Esophagus muscularis mucosa (tissue), 3 donors: ENCODE results near the gene EVI5L.

ENCODE experiments used
- CTCF ChIP-seq, 3 experiments: fragments of 200-600 bp in 2 of 3; fragments of 450-650 bp in 1 of 3; sonication (generic) in 2 of 3; IDR thresholded peaks; one replicate each; pipeline ENCODE4 v1.5.1; 2017 to 2019; ENCODE audit warnings: antibody characterized with exemption in 3 of 3, mild to moderate bottlenecking in 2 of 3, moderate library complexity in 1 of 3
- POLR2A ChIP-seq: fragments of 450-650 bp; IDR thresholded peaks from one replicate; pipeline ENCODE4 v1.6.1; 2017; ENCODE audit warnings: antibody characterized with exemption, moderate library complexity, mild to moderate bottlenecking, low read depth
- POLR2AphosphoS5 ChIP-seq, 2 donors: sonication (generic); formaldehyde crosslinking; IDR thresholded peaks; one replicate each; pipeline ENCODE4 v1.6.1; 2017; ENCODE audit warnings: antibody characterized with exemption in 2 of 2

- no peak for TF ChIP-seq POLR2A
- peak; percentile 64 to 81 (median 75) for TF ChIP-seq CTCF (IDR thresholded peaks at IDR 0.05)
- peak in 1 of 2 donors; percentile 23 for TF ChIP-seq POLR2AphosphoS5 (IDR thresholded peaks at IDR 0.05)
Observed at GRCh38 chr19:7852851-7853769, 23.1 kb downstream of the EVI5L start.
